PFSK-1 (cell line): ENCODE data around the gene SLC9A9.
A peak's percentile ranks its signal among the peaks of the same experiment; 100 is the strongest.

ENCODE experiments used
- FOXP2 ChIP-seq: optimal IDR thresholded peaks from 2 replicates; pipeline ENCODE3; 2011; ENCODE audit warnings: borderline replicate concordance, control low read depth, inconsistent platforms; ENCODE audit not compliant: insufficient read depth; ENCODE audit errors: extremely low read length, extremely low read depth
- POLR2AphosphoS5 ChIP-seq: IDR thresholded peaks from 2 replicates; pipeline ENCODE4 v1.6.1; 2012; ENCODE audit warnings: low read depth, mild to moderate bottlenecking, control low read depth, low read length, moderate library complexity
- REST ChIP-seq, 2 experiments: IDR thresholded peaks; 2 replicates each; pipeline versions ENCODE4 v1.6.1 to v1.8.0; 2011 to 2012; ENCODE audit warnings: low read depth in 2 of 2, low read length in 2 of 2, control low read depth in 1 of 2, inconsistent platforms in 1 of 2, mild to moderate bottlenecking in 1 of 2, moderate library complexity in 1 of 2; ENCODE audit not compliant: insufficient read depth in 1 of 2
- SIN3A ChIP-seq: IDR thresholded peaks from 2 replicates; pipeline ENCODE4 v1.6.1; 2012; ENCODE audit warnings: mild to moderate bottlenecking, low read length, moderate library complexity, borderline replicate concordance; ENCODE audit not compliant: insufficient read depth
- TAF1 ChIP-seq: IDR thresholded peaks from 2 replicates; pipeline ENCODE4 v1.6.1; 2012; ENCODE audit warnings: low read length, control low read depth, borderline replicate concordance; ENCODE audit not compliant: insufficient read depth

SLC9A9 gene

GRCh38 chr3:143464850-143465249 is 383.4 kb downstream of the SLC9A9 start:
- TF ChIP-seq SIN3A (no peak), FOXP2 (no peak), TAF1 (no peak), REST (IDR thresholded peaks at IDR 0.05; ENCODE audit: insufficient read depth in 1 of 2, low read depth in 2 of 2, low read length in 2 of 2) (no peak), POLR2AphosphoS5 (no peak)

- TF ChIP-seq REST (IDR thresholded peaks at IDR 0.05; ENCODE audit: insufficient read depth in 1 of 2, low read depth in 2 of 2, low read length in 2 of 2) = no peak
- TF ChIP-seq FOXP2 = no peak
- no peak for TF ChIP-seq POLR2AphosphoS5
Measured at GRCh38 chr3:143455480-143455879, 392.8 kb downstream of the SLC9A9 start.

- TF ChIP-seq POLR2AphosphoS5 = no peak
Measured at GRCh38 chr3:143450632-143451031, 397.6 kb downstream of the SLC9A9 start.

GRCh38 chr3:143447491-143447890 is 400.8 kb downstream of the SLC9A9 start:
- TF ChIP-seq REST (IDR thresholded peaks at IDR 0.05; ENCODE audit: insufficient read depth in 1 of 2, low read depth in 2 of 2, low read length in 2 of 2) (no peak), SIN3A (no peak), FOXP2 (no peak), POLR2AphosphoS5 (no peak), TAF1 (no peak)

GRCh38 chr3:143445118-143445517 is 403.1 kb downstream of the SLC9A9 start:
- no peak for TF ChIP-seq POLR2AphosphoS5

GRCh38 chr3:143443851-143444331 is 404.4 kb downstream of the SLC9A9 start:
- TF ChIP-seq FOXP2 (no peak), POLR2AphosphoS5 (no peak), REST (IDR thresholded peaks at IDR 0.05; ENCODE audit: insufficient read depth in 1 of 2, low read depth in 2 of 2, low read length in 2 of 2) (0 out of 4 replicates have a peak, but pooled peaks of 1 of the 2 experiments have one; percentile 21)
